ENCODE results near the gene CRIM1. TPM values are rescaled to one million over a fixed set of nuclear protein-coding genes. Genes with fewer than 3 reads are reported as not detected.

CRIM1 gene
- total RNA-seq, 1 experiment from 2014 or later: 46.5 TPM

DNA sequence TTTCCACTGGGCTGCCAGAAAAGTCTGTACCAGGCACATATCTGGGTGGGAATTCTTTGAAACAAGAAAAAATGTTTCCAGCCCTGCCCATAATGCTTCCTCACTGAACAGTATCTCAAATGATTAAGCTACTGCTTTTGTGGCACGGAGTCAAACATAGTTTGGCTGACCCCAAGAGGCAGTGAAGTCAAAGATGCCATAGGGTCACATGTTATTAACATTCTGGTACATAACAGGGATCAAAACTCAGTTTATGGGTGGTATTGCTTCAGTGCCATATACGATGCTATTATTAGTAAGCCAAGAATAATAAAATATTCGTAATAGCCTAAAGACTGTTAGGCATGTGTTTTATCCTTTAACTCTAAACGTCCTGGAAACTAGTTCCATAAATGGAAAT, 129.9 kb downstream of the CRIM1 start:
- intact Hi-C loops (cut with micrococcal nuclease; ENCODE audit: unreplicated experiment): no loop called here
- Histone ChIP-seq H3K27me3 (replicated peaks; ENCODE audit: insufficient read depth, low read depth, low read length, poor library complexity) (no peaks in the 10 kb centered on the region), H3K27ac (ENCODE audit: low read depth, low read length, poor library complexity, severe bottlenecking) (peak overlapping the region; percentile 38), H3K36me3 (ENCODE audit: insufficient read depth, low read length, poor library complexity, severe bottlenecking) (no peaks in the 10 kb centered on the region), H3K4me1 (ENCODE audit: insufficient read depth, low read length, poor library complexity, severe bottlenecking) (peaks cover 25% of the 10 kb centered on the region), H3K4me3 (ENCODE audit: low read depth, low read length, poor library complexity, severe bottlenecking) (no peak overlapping the region), H3K9me3 (ENCODE audit: low read depth, low read length, poor library complexity, severe bottlenecking) (no peaks in the 10 kb centered on the region)
- ChIA-PET POLR2A (ENCODE audit: low non-redundant PET) (no interaction called here), CTCF (no interaction called here)
- no TSS peak for BruUV-seq (replicated peaks)
- DNase-seq (ENCODE audit: low spot score): no peak
- TF ChIP-seq, protein P1, sequence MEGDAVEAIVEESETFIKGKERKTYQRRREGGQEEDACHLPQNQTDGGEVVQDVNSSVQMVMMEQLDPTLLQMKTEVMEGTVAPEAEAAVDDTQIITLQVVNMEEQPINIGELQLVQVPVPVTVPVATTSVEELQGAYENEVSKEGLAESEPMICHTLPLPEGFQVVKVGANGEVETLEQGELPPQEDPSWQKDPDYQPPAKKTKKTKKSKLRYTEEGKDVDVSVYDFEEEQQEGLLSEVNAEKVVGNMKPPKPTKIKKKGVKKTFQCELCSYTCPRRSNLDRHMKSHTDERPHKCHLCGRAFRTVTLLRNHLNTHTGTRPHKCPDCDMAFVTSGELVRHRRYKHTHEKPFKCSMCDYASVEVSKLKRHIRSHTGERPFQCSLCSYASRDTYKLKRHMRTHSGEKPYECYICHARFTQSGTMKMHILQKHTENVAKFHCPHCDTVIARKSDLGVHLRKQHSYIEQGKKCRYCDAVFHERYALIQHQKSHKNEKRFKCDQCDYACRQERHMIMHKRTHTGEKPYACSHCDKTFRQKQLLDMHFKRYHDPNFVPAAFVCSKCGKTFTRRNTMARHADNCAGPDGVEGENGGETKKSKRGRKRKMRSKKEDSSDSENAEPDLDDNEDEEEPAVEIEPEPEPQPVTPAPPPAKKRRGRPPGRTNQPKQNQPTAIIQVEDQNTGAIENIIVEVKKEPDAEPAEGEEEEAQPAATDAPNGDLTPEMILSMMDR (conservative IDR thresholded peaks at IDR 0.05; ENCODE audit: low read depth, low read length): no peak
- no peak for TF ChIP-seq EZH2 (IDR thresholded peaks at IDR 0.05; ENCODE audit: borderline replicate concordance, low read depth, low read length, poor library complexity, severe bottlenecking)

DNA sequence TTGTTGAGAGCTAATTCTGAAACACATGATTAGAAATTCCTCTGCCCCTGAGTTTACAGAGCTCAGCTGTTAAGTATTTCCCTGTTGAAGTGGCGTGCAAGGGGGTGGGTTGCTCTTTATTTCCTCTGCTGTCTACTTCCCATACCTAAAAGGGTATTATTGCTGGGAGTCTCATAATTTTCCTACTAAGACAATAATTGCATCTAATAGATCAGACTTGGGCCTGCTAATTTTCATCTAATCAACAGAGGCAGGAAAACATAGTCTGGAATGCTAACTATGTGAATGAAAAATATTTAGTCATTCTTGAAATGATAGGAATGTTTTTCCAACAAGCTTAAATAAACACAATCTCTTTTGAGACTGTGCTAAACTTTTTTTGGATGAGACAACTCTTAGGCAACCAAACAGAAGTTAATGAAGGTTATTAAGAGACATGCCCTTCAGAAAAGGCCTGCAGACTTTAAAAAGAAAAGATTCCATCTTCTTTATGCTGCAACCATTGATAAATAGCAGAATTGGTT, 131.0 kb downstream of the CRIM1 start:
- ChIA-PET POLR2A (ENCODE audit: low non-redundant PET) (interaction anchor here (0.6 kb wide), 1 partner anchor 64 kb away, joined by 11 read pairs; no protein-coding TSS in a partner anchor), CTCF (no interaction called here)
- DNase-seq (ENCODE audit: low spot score): peak; percentile 26
- H3K4me3 ChIP-seq (ENCODE audit: low read depth, low read length, poor library complexity, severe bottlenecking): no peak overlapping the region
- no peaks in the 10 kb centered on the region for H3K9me3 ChIP-seq (ENCODE audit: low read depth, low read length, poor library complexity, severe bottlenecking)
- H3K27ac ChIP-seq (ENCODE audit: low read depth, low read length, poor library complexity, severe bottlenecking): peak overlapping the region; percentile 38
- no peaks in the 10 kb centered on the region for H3K27me3 ChIP-seq (replicated peaks; ENCODE audit: insufficient read depth, low read depth, low read length, poor library complexity)
- H3K36me3 ChIP-seq (ENCODE audit: insufficient read depth, low read length, poor library complexity, severe bottlenecking): no peaks in the 10 kb centered on the region
- no peak for TF ChIP-seq EZH2 (IDR thresholded peaks at IDR 0.05; ENCODE audit: borderline replicate concordance, low read depth, low read length, poor library complexity, severe bottlenecking)
- TF ChIP-seq, protein P1 (conservative IDR thresholded peaks at IDR 0.05; ENCODE audit: low read depth, low read length): no peak
- intact Hi-C loops (cut with micrococcal nuclease; ENCODE audit: unreplicated experiment): no loop called here
- no TSS peak for BruUV-seq (replicated peaks)
- peaks cover 36% of the 10 kb centered on the region for H3K4me1 ChIP-seq (ENCODE audit: insufficient read depth, low read length, poor library complexity, severe bottlenecking)

DNA sequence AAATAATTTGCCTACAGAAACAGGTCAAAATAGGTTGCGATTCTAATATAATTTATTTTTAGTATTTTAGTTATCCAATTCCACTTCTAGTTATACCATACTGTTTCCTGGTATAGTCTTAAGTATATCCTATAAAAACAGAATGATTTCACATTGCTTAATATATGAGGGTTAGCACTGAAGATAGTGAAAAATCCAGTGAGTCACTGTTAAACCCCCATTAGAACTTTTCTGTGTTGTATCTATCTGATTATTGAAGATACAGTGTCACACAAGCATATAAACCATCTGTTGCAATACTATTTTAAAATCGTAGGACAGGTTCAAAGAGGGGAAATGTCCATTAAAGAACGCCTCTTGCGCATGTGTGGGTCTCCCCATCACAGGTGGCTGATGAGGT, 132.4 kb downstream of the CRIM1 start:
- intact Hi-C loops (cut with micrococcal nuclease; ENCODE audit: unreplicated experiment): no loop called here
- Histone ChIP-seq H3K4me3 (ENCODE audit: low read depth, low read length, poor library complexity, severe bottlenecking) (no peak overlapping the region), H3K36me3 (ENCODE audit: insufficient read depth, low read length, poor library complexity, severe bottlenecking) (no peaks in the 10 kb centered on the region), H3K27ac (ENCODE audit: low read depth, low read length, poor library complexity, severe bottlenecking) (no peak overlapping the region), H3K9me3 (ENCODE audit: low read depth, low read length, poor library complexity, severe bottlenecking) (no peaks in the 10 kb centered on the region), H3K27me3 (replicated peaks; ENCODE audit: insufficient read depth, low read depth, low read length, poor library complexity) (no peaks in the 10 kb centered on the region), H3K4me1 (ENCODE audit: insufficient read depth, low read length, poor library complexity, severe bottlenecking) (peaks cover 47% of the 10 kb centered on the region)
- TF ChIP-seq, protein P1 (conservative IDR thresholded peaks at IDR 0.05; ENCODE audit: low read depth, low read length): no peak
- no peak for TF ChIP-seq EZH2 (IDR thresholded peaks at IDR 0.05; ENCODE audit: borderline replicate concordance, low read depth, low read length, poor library complexity, severe bottlenecking)
- CTCF ChIA-PET: no interaction called here
- DNase-seq (ENCODE audit: low spot score): no peak
- POLR2A ChIA-PET (ENCODE audit: low non-redundant PET): no interaction called here
- BruUV-seq (replicated peaks): no TSS peak

All from A673 (cell line).